CD14-positive monocyte (primary cell): ENCODE results near the gene CXorf65. TPM values are rescaled to one million over a fixed set of nuclear protein-coding genes. Genes with fewer than 3 reads are reported as not detected.
A peak's percentile ranks its signal among the peaks of the same experiment; 100 is the strongest.

Experiments used
- DNase-seq, 3 donors: peaks; one replicate each; pipeline ENCODE4 v3.0.0-alpha.2; 2011 to 2022
- H2AFZ ChIP-seq: 2 replicates; pipeline ENCODE4 v1.6.0; 2012; ENCODE audit warnings: mild to moderate bottlenecking, low read depth, low read length, inconsistent platforms; ENCODE audit not compliant: insufficient read depth, poor library complexity, severe bottlenecking
- H3K27ac ChIP-seq, 2 donors: 1 replicate in 1 of 2; 2 replicates in 1 of 2; pipeline ENCODE4 v1.5.1; 2012 to 2013; ENCODE audit warnings: low read length in 2 of 2, control low read depth in 1 of 2, inconsistent platforms in 1 of 2, low read depth in 1 of 2, mild to moderate bottlenecking in 1 of 2
- H3K27me3 ChIP-seq, 2 donors: one replicate each; pipeline versions ENCODE4 v1.6.0 to v1.6.1; 2011 to 2013; ENCODE audit warnings: low read length in 2 of 2; ENCODE audit not compliant: control insufficient read depth in 2 of 2, insufficient read depth in 2 of 2
- H3K36me3 ChIP-seq, 2 donors: replicated peaks in 1 of 2; 1 replicate in 1 of 2; 2 replicates in 1 of 2; pipeline versions ENCODE4 v1.5.1 to v1.6.1; 2012 to 2013; ENCODE audit warnings: low read length in 2 of 2, control low read depth in 1 of 2, inconsistent platforms in 1 of 2, mild to moderate bottlenecking in 1 of 2; ENCODE audit not compliant: insufficient read depth in 2 of 2, control insufficient read depth in 1 of 2
- H3K4me1 ChIP-seq, 2 donors: 1 replicate in 1 of 2; 2 replicates in 1 of 2; pipeline versions ENCODE4 v1.5.1 to v1.6.1; 2012 to 2013; ENCODE audit warnings: low read length in 2 of 2, control low read depth in 1 of 2, inconsistent platforms in 1 of 2, mild to moderate bottlenecking in 1 of 2, moderate library complexity in 1 of 2; ENCODE audit not compliant: insufficient read depth in 2 of 2, control insufficient read depth in 1 of 2
- H3K4me2 ChIP-seq: replicated peaks from 2 replicates; pipeline ENCODE3; 2012; ENCODE audit warnings: low read length, moderate library complexity, mild to moderate bottlenecking; ENCODE audit not compliant: poor library complexity, severe bottlenecking; ENCODE audit errors: extremely low read depth
- H3K4me3 ChIP-seq, 3 experiments: fragments of 200-600 bp in 1 of 3; sonication (generic) in 1 of 3; replicated peaks in 1 of 3; 1 replicate in 2 of 3; 2 replicates in 1 of 3; pipeline ENCODE4 v1.5.1; 2011 to 2013; ENCODE audit warnings: low read length in 3 of 3, mild to moderate bottlenecking in 3 of 3, control low read depth in 2 of 3, low read depth in 2 of 3, inconsistent platforms in 1 of 3, moderate library complexity in 1 of 3
- H3K79me2 ChIP-seq: 2 replicates; pipeline ENCODE4 v1.6.0; 2012; ENCODE audit warnings: mild to moderate bottlenecking, control low read depth, inconsistent platforms, low read length, moderate library complexity; ENCODE audit not compliant: insufficient read depth
- H3K9ac ChIP-seq: 2 replicates; pipeline ENCODE4 v1.6.0; 2017; ENCODE audit warnings: low read length, mild to moderate bottlenecking; ENCODE audit not compliant: insufficient read depth, poor library complexity, severe bottlenecking
- H3K9me3 ChIP-seq, 2 donors: replicated peaks in 1 of 2; 1 replicate in 1 of 2; 2 replicates in 1 of 2; pipeline versions ENCODE4 v1.5.1 to v1.6.1; 2012 to 2013; ENCODE audit warnings: low read length in 2 of 2, control low read depth in 1 of 2; ENCODE audit not compliant: control insufficient read depth in 1 of 2, insufficient read depth in 1 of 2
- H4K20me1 ChIP-seq: 2 replicates; pipeline ENCODE4 v1.6.0; 2012; ENCODE audit warnings: mild to moderate bottlenecking, low read length, control low read depth, moderate library complexity; ENCODE audit not compliant: insufficient read depth
- H3K27ac Mint-ChIP-seq, 7 donors: one replicate each; pipeline ENCODE4 v1.8.0; 2020; ENCODE audit warnings: mild to moderate bottlenecking in 7 of 7, mixed read lengths in 7 of 7, moderate library complexity in 6 of 7, inconsistent platforms in 2 of 7
- H3K27me3 Mint-ChIP-seq, 3 donors: one replicate each; pipeline ENCODE4 v1.8.0; 2021 to 2022; ENCODE audit warnings: low read depth in 3 of 3, mild to moderate bottlenecking in 3 of 3, mixed read lengths in 3 of 3, moderate library complexity in 3 of 3, inconsistent platforms in 1 of 3
- H3K36me3 Mint-ChIP-seq, 2 donors: one replicate each; pipeline ENCODE4 v1.8.0; 2020; ENCODE audit warnings: mixed read lengths in 2 of 2, inconsistent platforms in 1 of 2, mild to moderate bottlenecking in 1 of 2
- H3K4me1 Mint-ChIP-seq: one replicate; pipeline ENCODE4 v1.8.0; 2020; ENCODE audit warnings: mild to moderate bottlenecking, mixed read lengths
- H3K4me3 Mint-ChIP-seq, 2 donors: one replicate each; pipeline ENCODE4 v1.8.0; 2020; ENCODE audit warnings: mild to moderate bottlenecking in 2 of 2, mixed read lengths in 2 of 2, moderate library complexity in 1 of 2
- H3K9me3 Mint-ChIP-seq, 7 donors: one replicate each; pipeline ENCODE4 v1.8.0; 2020 to 2022; ENCODE audit warnings: mixed read lengths in 7 of 7, mild to moderate bottlenecking in 6 of 7, moderate library complexity in 6 of 7, inconsistent platforms in 2 of 7
- WGBS: methylation state at CpG from one replicate; pipeline ENCODE4 v1.1.5; 2013; ENCODE audit warnings: missing lambda C conversion rate; ENCODE audit not compliant: insufficient coverage; 5-methylcytosine and 5-hydroxymethylcytosine counted together
- intact Hi-C, 2 donors: fragments of 100-400 bp; cut with micrococcal nuclease; formaldehyde crosslinking; loops; one replicate each; pipeline versions ENCODE4 v1.15.0 to v1.15.1; 2023
- polyA plus RNA-seq, 3 donors: library from polyadenylated mRNA; depleted of rRNA in 1 of 3; unstranded in 2 of 3; stranded (reverse) in 1 of 3; fragments of 300-500 nt in 2 of 3; fragments of >200 nt in 1 of 3; fragmentation: Illumina TruSeq in 2 of 3; gene quantifications; 1 replicate in 2 of 3; 2 replicates in 1 of 3; pipeline ENCODE4 v1.2.3, GENCODE V29; 2012 to 2021
- TF ChIP-seq, protein P1 (sequence below): fragments of 200-600 bp; IDR thresholded peaks from one replicate; pipeline ENCODE4 v1.8.0; 2022; ENCODE audit warnings: antibody characterized with exemption, mild to moderate bottlenecking

The CXorf65 gene
- polyA plus RNA-seq, 3 donors = 3.8 TPM; not detected in 2

DNA sequence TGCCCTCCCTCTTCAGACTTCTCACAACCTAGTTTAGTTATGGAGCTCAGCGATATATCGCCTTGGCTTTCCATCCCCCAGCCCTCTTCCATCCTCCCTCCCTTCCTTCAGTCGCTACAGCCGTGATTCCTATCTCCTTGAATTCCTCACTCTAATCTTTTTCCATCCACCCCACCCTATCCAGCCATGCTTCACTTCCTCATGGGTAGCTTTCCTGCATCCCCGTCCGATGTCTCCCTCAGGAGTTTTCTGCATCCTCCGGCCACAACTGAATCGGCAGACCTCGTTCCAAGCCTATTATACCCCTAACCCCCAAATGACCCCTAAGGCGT, 38.9 kb downstream of the CXorf65 start:
- H2AFZ ChIP-seq = peak overlapping the region; percentile 78
- no peak for DNase-seq
- WGBS = 0% methylated on average over 1 of the region's 10 CpGs

DNA sequence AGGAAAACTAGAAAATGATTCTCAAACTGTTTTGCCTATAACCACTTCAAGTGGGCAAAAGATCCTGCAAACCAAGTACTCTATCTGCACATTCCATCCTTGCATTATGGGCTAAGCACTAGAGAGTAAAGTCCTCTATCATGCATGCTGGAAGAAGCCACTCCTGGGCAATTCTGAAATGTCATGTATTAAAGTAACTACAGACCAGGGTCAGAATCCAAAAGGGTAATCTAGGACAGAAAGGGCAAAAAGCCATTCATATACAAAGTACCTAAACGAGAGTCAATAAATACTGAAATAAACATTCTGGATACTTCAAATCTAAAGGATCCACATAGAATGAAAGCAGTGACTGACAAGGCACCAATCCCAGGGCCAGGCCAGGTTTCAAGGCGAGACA, 39.5 kb downstream of the CXorf65 start:
- Mint-ChIP-seq H3K27ac (peak overlapping the region in 5 of 7 donors; percentile 90 to 98 (median 97)), H3K36me3 (peaks cover 9 to 14% of the 10 kb centered on the region in 2 donors), H3K4me1 (peaks cover 17% of the 10 kb centered on the region), H3K4me3 (peak overlapping the region; percentile 92 to 97), H3K27me3 (peaks cover 0 to 7% (median 0%) of the 10 kb centered on the region in 3 donors), H3K9me3 (peaks cover 0 to 6% (median 5%) of the 10 kb centered on the region in 7 donors)
- Histone ChIP-seq H3K4me2 (peak overlapping the region; percentile 77), H3K27ac (peak overlapping the region; percentile 81 to 91), H3K9me3 (no peaks in the 10 kb centered on the region), H3K27me3 (no peaks in the 10 kb centered on the region), H3K36me3 (peaks cover 2 to 10% of the 10 kb centered on the region in 2 donors), H3K79me2 (peaks cover 38% of the 10 kb centered on the region), H2AFZ (peak overlapping the region; percentile 78), H3K4me3 (peak overlapping the region; percentile 71 to 85 (median 85)), H3K4me1 (peaks cover 13% of the 10 kb centered on the region in 2 donors), H3K9ac (peak overlapping the region; percentile 81), H4K20me1 (no peaks in the 10 kb centered on the region)
- TF ChIP-seq, protein P1, sequence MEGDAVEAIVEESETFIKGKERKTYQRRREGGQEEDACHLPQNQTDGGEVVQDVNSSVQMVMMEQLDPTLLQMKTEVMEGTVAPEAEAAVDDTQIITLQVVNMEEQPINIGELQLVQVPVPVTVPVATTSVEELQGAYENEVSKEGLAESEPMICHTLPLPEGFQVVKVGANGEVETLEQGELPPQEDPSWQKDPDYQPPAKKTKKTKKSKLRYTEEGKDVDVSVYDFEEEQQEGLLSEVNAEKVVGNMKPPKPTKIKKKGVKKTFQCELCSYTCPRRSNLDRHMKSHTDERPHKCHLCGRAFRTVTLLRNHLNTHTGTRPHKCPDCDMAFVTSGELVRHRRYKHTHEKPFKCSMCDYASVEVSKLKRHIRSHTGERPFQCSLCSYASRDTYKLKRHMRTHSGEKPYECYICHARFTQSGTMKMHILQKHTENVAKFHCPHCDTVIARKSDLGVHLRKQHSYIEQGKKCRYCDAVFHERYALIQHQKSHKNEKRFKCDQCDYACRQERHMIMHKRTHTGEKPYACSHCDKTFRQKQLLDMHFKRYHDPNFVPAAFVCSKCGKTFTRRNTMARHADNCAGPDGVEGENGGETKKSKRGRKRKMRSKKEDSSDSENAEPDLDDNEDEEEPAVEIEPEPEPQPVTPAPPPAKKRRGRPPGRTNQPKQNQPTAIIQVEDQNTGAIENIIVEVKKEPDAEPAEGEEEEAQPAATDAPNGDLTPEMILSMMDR = no peak
- intact Hi-C loops = no loop called here
- DNase-seq = no peak
- 50% methylated on average over 1 of the region's 2 CpGs for WGBS

More for the DNA sequence above, 38.9 kb downstream of the CXorf65 start:
- TF ChIP-seq, protein P1 = no peak
- peak overlapping the region; percentile 92 to 97 for H3K4me3 Mint-ChIP-seq
- Histone ChIP-seq H3K4me1 (peaks cover 13% of the 10 kb centered on the region in 2 donors), H3K27me3 (no peaks in the 10 kb centered on the region), H3K4me2 (peak overlapping the region; percentile 77), H4K20me1 (no peaks in the 10 kb centered on the region), H3K27ac (peak overlapping the region; percentile 81 to 91), H3K9ac (peak overlapping the region; percentile 81), H3K9me3 (no peaks in the 10 kb centered on the region), H3K4me3 (peak overlapping the region; percentile 71 to 85 (median 85)), H3K36me3 (peaks cover 0 to 4% of the 10 kb centered on the region in 2 donors), H3K79me2 (peaks cover 38% of the 10 kb centered on the region)
- H3K9me3 Mint-ChIP-seq = peaks cover 0 to 6% (median 5%) of the 10 kb centered on the region in 7 donors
- peaks cover 0 to 9% (median 0%) of the 10 kb centered on the region in 3 donors for H3K27me3 Mint-ChIP-seq
- intact Hi-C loops = no loop called here
- H3K36me3 Mint-ChIP-seq = peaks cover 6 to 8% of the 10 kb centered on the region in 2 donors
- H3K4me1 Mint-ChIP-seq = peaks cover 20% of the 10 kb centered on the region
- H3K27ac Mint-ChIP-seq = peak overlapping the region; percentile 90 to 98 (median 97)
